Activated CD8-positive, alpha-beta memory T cell treated with anti-CD3 and anti-CD28 coated beads, Interleukin-2, amount 50 U/mL, for 1 hour (primary cell): ENCODE results near the gene PROSER2.

Experiments used
- DNase-seq: peaks from one replicate; pipeline ENCODE4 v3.0.0-alpha.2; 2020; ENCODE audit errors: extremely low read depth

PROSER2 gene, protein sequence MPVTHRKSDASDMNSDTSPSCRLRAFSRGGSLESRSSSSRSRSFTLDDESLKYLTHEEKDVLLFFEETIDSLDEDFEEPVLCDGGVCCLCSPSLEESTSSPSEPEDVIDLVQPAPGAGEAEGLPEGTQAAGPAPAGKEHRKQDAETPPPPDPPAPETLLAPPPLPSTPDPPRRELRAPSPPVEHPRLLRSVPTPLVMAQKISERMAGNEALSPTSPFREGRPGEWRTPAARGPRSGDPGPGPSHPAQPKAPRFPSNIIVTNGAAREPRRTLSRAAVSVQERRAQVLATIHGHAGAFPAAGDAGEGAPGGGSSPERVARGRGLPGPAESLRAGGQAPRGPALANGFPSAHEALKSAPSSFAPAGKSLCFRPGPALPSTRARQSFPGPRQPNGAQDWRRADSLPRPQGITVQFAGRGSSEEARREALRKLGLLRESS

DNA sequence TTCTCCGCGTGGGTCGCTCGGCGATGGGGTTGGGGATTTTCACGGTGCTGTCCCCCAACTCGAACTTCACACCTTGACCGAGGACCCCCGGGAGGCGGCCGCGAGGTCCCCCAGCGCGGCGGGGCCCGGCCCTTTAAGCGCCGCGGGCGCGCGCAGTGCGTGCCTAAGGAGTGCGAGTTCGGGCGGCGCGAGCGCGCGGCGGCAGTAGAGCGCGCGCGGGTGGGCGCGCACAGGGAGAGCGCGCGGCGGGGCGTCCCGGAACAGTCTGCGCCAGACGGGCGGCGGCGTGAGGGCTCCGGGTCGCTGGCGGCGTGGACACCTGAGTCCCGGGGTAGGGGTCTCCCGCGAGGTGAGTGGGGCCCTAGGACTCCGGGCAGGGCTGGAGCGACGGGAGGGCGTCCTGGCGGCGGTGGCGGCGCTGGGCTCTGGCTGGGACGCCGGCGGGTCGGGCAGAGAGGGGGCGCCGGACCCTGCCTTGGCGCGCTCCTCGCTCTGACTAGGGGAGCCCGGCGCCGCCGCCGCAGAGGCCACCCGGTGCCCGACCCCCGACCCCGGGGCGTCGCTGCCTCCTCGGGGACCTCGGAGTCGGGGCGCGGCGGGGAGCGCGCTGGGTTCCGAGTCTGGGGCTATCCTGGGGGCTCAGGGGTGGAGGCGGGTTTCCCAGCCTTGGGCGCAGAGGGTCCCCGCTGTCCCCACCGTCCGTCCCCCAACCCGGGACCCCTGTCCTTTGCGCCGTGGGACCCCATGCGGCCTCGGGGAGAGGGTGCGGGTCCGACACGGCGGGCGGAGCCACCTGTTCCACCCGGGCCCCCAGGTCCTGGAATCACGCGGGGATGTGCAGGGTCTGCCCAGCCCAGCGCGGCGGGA lies at the start of gene PROSER2:
Gene PROSER2, plus strand, starts transcription at position 235 of the 867 bp plus-strand sequence. CDS start 28,722 bp downstream, outside the sequence.
- DNase-seq, result no peak

DNA sequence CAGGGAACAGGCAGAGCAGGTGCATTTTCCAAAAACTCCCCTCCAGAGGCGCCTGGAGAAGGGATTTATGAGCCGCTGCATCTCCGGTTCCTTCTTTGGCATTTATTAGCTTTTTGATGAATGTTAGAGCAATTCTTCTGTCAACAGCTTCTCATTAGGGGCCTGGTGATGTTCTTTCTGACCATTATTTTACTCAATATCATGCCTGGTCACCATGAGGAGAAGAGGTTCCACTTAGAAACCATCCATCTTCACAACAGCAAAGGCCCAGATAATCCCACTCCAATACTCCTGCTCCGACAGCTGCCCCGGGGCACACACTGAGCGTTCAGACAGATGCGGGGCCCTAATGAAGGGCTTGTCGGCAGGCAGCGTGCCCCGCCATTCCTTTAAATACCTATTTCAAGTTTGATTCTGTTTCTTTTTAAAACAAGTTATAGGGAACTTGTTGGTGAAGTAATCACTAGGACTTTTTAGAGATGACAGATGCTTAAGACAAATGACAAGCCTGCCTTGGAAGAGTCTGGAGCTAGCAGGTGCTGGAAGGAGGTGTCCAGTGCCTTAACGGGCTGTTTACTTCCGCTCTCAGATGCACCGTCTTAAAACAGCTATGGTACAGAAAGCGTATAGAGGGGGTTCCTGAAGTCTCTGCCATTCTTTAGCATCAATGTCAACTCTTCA lies 49.3 kb upstream of the PROSER2 start:
- DNase-seq, result no peak

DNA sequence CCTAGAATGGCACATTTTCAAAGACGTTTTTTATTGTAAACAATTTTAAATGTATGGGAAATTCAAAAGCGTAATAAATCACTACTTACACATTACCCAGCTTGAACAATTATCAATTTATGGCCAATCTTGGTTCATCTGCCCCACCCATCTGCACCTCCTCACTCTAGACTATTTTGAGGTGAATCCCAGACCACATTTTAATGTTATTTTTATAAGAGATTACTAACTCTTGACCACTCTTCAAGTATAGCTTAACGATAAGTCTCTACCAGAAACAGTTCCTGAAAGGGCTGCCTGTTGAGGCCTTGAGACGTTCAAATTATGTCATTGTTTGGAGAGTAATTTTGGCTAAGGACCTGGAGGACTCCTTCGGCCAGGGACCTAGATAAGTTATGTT lies 47.7 kb upstream of the PROSER2 start:
- DNase-seq, result no peak

DNA sequence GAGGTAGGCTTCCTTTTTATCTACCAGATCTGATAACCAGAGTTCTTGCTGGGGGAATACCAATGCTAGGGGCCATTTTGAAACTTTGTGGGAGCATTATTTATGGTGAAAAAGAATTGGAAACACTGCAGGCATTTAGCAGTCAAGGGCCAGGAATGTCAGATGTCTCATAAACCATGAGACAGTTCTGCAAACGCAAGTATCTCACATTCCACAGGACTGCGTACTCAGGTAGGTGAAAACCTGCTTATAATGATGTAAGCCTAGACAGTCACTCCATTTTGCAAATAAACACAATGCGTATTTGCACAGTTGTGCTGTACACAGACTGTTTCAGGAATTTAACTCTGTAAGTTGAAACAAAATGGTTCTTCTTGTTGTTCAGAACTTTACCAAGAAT lies 47.1 kb upstream of the PROSER2 start:
- DNase-seq, result no peak

DNA sequence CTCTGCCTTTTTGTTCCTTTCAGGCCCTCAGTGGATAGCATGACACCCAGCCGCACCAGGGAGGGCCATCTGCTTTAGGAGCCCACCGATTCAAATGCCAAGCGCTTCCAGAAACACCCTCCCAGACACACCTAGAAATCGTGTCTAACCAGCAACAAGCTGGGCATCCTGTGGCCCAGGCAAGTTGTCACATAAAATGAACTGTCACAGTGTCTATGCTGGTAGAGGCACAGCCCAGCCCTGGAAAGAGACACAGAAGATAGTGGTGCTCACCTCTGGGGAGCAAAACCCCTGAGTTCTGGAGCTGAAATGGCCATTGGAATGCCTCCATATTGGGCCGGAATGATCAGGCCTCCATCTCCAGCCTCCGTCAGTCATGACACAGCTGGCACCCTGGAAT lies 42.0 kb upstream of the PROSER2 start:
- DNase-seq, result no peak

DNA sequence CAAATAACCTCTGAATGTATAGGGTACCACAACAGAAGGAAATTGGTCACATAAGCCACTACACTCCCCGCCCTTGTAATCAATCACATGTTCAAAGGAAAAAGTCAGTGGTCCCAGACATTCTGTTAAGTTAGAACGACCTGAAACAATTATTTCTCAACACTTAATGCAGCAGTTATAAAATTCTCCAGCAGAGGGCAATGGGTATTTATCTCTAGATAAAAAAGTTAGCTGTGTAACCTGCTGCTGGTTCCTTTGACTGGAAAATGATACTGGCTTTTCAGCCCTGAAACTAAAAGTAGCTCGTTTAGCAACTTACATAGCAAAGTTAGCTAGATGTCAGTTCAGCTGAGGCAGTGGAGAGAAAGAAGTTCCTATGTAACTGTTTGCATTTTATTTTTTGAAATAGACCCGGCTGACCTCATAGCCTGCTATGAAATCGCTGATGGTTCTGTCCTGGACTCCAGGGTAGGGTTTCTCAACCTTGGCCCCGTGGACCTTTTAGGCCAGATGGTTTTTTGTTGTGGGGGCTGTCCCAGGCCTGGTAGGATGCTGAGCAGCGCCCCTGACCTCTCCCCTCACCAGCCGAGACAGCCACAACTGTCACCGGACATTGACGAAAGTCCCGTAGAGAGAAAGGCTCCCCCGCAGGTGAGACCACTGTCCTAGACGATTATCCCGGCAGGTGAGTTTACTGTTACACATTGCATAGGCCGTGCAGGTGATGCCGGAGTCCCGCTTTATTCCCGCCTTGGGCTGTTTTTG lies 40.2 kb upstream of the PROSER2 start:
- DNase-seq, result no peak

DNA sequence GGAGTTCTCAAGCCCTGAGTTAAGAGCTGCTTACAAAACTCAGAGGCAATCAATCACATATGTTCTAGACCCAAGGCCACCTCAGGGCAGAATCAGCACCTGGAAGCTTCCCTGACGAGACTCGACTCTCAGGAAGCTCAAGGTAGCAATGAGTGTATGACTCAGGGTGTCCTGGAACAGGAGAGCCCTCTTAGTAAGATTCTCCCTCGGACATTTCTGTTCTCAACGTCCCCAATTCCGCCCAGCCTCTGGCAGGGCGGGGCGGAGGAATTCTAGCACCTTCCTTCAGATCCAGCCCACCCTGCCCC lies 39.6 kb upstream of the PROSER2 start:
- no peak for DNase-seq

DNA sequence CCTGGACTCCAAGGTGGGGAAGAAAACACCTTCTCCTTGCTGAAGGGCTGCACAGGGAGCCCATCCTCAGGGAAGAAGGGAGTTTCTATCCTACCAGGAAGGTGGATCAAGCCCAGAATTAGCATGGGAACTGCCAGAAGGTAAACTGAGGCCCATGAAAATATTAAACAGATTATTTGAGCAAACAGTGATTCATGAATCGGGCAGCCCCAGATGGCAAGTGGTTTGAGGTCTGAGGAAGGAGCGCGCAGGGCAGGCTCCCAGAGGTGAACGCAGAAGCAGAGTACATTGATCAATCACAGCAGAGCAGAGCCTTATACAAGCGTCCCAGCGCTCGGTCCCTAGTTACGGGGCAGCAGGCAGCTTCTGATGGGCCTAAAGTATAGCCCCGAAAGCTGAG lies 35.8 kb upstream of the PROSER2 start:
- no peak for DNase-seq

DNA sequence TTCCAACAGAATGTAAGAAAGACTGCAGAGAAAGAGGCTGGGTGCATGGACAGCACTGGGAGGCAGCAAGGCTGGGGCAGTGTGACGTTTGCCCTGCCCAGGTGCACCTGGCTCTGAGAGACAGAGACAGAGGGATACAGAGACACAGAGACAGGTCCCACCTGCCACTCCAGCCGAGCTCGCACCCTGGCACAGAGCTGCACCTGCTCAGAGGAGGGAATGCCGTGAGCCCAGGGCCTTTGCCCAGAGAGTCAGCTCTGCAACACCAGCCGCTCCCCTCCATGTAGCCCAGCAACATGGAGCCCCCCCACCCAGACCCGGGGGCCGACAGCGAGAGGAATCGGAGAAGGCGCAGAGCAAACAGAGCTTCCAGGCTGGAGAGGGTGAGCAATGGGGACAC lies 35.3 kb upstream of the PROSER2 start:
- no peak for DNase-seq

DNA sequence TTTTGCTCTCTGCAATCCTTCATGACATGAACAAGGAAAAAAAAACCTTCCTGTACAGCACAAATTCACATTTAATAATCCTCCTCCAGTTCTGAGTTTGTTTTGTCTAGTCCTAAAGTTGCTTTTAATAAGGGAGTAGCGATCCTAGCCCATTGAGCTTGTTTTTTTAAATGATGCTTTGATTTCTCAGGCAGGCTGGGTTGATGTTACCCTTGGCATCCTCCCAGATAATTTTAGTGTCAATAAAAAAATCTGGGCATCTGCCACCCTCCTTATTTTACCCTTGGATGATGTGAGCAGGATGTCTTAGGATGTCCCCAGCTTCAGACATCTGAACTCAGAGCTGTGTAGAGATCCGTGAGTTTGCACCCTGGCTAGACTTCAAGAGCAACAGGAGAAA lies 33.9 kb upstream of the PROSER2 start:
- no peak for DNase-seq

DNA sequence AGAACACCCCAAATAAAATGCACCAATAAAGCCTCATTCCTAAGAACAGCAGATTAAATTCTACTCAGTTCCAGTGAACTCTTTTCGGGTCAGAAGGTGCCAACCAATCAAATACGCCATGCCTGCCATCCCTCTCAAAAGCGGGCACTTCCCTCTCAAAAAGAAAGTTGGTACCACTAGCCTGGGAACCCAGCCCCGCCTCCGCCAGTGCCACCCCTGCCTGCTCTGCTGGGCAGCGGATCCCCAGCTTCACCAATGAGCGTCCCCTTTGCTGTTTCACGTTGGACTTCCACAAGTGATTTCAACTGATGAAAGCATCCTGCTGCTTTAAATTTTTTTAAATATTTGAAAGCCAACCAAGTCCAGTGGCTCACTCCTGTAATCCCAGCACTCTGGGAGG lies 33.2 kb upstream of the PROSER2 start:
- no peak for DNase-seq

DNA sequence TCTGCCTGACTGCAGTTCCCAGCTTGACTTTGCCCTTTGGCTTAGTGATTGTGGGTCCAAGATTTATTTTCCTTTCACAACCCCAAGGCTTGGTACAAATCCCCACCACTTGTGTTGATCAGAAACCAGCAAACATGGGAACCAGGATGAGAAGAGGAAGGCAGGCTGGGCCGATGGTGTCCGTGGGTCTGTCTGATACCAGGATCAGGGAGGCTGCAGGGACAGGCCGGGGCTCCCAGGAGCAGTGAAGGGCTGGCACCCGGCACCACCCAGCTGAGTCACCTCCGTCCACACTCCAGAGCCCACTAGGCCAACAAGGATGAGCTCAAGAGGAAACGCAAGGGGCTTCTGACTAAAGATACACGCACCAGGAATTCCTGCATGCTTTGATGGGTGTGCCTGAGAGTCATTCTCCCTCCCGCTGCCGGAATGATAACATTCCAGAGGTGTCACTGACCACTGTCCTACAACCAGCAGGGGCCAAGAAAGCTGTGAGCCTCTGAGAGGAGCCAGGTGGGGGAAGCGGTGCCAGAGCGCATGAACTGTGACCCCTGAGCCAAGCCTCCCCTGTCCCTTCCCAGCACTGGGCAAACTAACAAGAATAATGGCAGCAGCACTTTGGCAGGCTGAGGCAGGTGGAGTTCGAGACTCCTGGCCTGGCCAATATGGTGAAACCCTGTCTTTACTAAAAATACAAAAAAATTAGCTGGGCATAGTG lies 29.2 kb upstream of the PROSER2 start:
- DNase-seq, result no peak

DNA sequence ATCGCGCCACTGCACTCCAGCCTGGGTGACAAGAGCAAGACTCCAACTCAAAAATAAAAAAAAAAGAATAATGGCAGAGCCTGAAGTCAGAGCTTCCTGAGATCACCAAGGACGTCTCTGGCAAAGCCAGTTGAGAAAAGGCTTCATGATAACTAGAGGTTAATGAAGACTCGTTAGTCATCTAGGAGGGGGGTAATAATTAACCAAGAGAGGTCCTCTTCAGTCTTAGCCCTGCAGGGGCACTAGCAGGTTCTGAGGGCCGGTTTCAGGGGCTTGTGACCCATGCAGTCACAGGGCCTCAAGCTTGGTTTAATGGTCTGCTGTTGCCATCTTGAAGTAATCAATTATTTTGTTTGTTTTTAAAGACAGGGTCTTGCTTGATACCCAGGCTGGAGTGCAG lies 28.6 kb upstream of the PROSER2 start:
- no peak for DNase-seq

DNA sequence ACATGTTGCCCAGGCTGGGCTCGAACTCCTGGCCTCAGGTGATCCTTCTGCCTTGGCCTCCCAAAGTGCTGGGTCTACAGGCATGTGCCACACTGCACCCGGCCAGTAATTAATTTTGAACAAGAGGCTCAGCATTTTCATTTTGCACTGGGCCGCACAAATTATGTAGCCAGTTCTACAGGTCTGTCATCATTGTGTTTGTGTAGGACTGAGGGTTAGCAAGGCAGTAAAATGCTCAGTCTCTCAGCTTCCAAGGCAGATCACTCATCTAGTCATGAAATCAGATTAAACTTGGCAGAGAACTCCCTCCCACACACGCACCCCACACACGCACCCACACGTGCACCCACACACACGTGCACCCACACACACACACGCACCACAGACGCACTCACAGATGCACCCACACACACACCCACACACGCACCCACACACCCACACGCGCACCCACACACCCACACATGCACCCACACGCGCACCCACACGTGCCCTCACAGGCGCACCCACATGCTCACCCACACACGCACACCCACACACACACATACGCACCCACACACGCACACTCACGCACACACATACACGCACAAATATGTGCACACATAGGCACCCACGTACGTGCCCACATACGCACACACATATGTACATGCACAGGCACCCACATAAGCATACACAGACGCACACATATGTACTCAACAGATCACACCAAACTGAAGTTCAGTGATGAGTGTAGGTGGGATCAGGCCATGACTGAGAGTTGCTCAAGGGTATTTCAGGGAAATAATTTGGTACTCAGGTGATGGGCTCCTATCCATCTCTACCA lies 27.8 kb upstream of the PROSER2 start:
- DNase-seq, result no peak

DNA sequence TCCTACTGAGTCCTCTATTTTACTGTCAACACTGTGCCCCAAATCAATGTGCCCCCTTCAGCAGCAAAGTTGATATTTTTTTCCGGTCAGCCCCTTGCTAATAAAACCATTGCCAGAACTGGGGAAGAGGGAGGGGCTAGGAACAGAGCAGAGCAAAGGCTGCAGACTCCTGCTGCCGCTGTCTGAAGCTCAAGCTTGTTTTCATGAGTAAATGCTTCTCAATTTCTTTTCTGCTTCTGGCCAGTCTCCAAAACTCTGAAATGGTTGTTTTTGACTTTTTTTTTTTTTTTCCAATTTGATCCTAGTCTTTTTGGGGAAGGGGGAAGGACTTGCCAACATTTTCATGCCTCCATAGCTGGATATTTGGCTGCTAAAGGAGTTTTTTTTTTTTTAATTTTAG lies 26.7 kb upstream of the PROSER2 start:
- no peak for DNase-seq

DNA sequence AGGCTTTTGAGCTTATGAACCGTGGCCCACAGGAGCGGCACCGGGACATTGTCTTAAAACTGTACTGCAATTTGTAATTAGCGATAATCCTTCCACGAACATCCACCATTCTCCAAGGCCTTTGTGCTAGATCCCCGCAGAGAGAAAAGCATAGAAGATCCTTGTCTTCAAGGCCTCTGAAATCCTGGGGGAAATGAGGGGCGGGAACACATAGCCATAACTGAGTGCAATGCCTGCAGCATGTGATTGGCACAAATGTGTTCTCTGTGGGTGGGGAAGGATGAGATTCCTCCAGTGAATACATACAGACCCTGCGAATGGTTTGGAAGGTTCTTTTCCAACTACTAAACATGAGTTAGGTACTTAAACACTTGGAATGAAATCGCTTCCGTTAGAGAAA lies 25.9 kb upstream of the PROSER2 start:
- DNase-seq, result no peak

DNA sequence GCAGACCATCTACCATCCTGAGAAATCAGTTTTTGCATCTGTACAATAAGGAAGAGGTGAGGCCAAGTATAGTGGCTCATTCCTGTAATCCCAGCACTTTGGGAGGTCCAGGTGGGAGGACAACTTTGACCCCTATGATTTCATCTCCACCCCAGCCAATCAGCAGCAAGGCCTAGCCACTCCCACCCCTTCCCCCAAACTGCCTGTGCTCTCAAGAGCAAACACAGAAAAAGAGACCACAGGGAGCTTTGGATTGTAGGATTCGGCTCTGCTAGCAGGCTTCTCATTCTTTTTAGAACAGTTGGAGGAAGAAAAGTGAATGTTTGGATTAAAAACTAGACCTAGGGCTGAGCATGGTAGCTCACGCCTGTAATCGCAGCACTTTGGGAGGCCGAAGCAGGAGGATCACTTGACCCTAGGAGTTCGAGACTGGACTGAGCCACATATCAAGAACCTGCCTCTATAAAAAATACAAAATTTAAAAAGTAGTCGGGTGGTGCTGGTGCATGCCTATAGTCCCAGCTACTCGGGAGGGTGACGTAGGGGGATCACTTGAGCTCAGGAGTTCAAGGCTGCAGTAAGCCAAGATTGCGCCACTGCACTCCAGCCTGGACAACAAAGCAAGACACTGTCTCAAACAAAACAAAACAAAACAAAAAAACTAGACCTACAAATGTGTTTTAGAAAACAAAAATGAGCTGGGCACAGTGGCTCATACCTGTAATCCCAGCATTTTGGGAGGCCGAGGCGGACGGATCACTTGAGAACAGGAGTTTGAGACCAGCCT lies 25.1 kb upstream of the PROSER2 start:
- DNase-seq, result no peak

DNA sequence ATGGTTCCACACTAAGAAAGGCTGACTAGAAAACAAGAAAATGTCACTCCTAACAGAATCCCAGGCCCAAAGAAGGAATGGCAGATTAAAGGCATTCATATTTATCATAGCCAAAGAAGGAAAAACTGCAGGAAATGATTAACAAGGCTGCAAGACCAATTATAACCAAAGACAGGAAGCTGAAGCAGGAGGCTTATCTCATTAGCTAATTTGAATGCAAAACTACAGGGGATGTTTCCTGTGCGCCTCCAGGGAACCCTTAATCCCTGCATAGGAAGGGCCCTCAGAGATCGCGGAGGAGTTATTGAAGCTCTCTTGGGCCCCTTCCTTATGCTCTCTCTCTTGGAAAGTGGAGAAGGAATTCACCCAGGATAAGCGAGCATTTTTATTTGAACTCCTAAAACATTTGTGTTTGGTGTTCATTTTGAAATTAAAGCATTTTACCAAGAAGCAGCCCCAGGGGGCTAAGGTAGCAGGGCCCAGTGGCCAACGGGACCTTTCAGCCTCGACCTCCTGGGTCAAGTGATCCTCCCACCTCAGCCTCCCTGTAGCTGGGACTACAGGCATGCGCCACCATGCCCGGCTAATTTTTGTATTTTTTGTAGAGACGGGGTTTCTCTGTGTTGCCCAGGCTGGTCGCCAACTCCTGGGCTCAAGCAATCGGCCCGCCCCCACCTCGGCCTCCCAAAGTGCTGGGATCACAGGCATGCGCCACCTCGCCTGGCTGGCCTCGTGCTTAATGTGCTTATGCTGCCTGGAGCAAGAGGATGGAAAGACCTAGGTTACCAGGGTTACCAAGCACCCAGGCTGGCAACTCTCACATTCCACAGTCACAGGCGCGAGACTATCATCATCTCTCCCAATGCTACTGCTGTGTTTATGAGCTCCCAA lies 24.1 kb upstream of the PROSER2 start:
- no peak for DNase-seq

DNA sequence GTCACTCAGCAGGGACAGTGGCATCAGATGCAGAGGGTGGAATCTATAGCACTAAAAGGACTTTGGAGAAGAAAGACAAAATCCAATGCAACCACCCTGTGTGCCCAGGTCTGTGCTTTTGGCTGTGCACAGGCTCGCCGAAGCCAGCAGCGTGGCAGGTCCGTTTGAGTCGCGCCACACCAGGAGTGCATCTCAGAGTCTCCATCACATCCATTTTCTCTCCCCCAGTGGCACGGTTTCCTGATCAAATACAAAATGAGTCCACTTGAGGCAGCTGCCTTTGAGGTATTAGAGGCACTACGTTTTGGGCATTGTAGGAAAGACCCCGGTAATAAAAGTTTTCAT lies 23.4 kb upstream of the PROSER2 start:
- no peak for DNase-seq
